ENCODE measurements around the gene TOP3A.

DNA sequence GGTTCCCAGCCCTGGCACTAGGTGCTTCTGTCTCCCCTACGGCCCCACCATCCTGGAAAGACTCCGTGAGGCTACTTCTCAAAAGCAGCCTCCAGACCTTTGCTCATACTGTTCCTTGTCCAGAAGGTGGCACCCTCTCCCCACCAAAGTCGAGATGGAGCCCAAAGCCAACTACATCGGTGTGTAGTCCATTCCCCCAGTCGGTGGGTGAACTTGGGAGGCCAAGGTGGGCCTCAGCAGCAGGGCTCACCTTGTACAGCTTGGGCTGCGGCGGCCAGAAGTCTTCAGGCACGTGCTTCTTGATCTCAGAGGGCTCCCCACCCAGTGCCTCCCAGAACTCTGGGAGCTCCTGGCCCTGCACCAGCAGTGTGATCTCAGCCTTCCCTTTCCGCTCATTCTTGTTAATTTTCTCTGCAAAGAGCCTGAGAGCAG, 66.5 kb downstream of the TOP3A start:
- TF ChIP-seq, protein P1, sequence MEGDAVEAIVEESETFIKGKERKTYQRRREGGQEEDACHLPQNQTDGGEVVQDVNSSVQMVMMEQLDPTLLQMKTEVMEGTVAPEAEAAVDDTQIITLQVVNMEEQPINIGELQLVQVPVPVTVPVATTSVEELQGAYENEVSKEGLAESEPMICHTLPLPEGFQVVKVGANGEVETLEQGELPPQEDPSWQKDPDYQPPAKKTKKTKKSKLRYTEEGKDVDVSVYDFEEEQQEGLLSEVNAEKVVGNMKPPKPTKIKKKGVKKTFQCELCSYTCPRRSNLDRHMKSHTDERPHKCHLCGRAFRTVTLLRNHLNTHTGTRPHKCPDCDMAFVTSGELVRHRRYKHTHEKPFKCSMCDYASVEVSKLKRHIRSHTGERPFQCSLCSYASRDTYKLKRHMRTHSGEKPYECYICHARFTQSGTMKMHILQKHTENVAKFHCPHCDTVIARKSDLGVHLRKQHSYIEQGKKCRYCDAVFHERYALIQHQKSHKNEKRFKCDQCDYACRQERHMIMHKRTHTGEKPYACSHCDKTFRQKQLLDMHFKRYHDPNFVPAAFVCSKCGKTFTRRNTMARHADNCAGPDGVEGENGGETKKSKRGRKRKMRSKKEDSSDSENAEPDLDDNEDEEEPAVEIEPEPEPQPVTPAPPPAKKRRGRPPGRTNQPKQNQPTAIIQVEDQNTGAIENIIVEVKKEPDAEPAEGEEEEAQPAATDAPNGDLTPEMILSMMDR (IDR thresholded peaks at IDR 0.05), result peak; percentile 24 to 56
- TF ChIP-seq POLR2A (IDR thresholded peaks at IDR 0.05), result no peak
